ENCODE data around the gene BSN. TPM values are rescaled to one million over a fixed set of nuclear protein-coding genes. Genes with fewer than 3 reads are reported as not detected.

The BSN gene, protein sequence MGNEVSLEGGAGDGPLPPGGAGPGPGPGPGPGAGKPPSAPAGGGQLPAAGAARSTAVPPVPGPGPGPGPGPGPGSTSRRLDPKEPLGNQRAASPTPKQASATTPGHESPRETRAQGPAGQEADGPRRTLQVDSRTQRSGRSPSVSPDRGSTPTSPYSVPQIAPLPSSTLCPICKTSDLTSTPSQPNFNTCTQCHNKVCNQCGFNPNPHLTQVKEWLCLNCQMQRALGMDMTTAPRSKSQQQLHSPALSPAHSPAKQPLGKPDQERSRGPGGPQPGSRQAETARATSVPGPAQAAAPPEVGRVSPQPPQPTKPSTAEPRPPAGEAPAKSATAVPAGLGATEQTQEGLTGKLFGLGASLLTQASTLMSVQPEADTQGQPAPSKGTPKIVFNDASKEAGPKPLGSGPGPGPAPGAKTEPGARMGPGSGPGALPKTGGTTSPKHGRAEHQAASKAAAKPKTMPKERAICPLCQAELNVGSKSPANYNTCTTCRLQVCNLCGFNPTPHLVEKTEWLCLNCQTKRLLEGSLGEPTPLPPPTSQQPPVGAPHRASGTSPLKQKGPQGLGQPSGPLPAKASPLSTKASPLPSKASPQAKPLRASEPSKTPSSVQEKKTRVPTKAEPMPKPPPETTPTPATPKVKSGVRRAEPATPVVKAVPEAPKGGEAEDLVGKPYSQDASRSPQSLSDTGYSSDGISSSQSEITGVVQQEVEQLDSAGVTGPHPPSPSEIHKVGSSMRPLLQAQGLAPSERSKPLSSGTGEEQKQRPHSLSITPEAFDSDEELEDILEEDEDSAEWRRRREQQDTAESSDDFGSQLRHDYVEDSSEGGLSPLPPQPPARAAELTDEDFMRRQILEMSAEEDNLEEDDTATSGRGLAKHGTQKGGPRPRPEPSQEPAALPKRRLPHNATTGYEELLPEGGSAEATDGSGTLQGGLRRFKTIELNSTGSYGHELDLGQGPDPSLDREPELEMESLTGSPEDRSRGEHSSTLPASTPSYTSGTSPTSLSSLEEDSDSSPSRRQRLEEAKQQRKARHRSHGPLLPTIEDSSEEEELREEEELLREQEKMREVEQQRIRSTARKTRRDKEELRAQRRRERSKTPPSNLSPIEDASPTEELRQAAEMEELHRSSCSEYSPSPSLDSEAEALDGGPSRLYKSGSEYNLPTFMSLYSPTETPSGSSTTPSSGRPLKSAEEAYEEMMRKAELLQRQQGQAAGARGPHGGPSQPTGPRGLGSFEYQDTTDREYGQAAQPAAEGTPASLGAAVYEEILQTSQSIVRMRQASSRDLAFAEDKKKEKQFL (N-terminal part only)
- under 1 TPM; 0.11 to 0.19 (median 0.16) TPM for total RNA-seq

DNA sequence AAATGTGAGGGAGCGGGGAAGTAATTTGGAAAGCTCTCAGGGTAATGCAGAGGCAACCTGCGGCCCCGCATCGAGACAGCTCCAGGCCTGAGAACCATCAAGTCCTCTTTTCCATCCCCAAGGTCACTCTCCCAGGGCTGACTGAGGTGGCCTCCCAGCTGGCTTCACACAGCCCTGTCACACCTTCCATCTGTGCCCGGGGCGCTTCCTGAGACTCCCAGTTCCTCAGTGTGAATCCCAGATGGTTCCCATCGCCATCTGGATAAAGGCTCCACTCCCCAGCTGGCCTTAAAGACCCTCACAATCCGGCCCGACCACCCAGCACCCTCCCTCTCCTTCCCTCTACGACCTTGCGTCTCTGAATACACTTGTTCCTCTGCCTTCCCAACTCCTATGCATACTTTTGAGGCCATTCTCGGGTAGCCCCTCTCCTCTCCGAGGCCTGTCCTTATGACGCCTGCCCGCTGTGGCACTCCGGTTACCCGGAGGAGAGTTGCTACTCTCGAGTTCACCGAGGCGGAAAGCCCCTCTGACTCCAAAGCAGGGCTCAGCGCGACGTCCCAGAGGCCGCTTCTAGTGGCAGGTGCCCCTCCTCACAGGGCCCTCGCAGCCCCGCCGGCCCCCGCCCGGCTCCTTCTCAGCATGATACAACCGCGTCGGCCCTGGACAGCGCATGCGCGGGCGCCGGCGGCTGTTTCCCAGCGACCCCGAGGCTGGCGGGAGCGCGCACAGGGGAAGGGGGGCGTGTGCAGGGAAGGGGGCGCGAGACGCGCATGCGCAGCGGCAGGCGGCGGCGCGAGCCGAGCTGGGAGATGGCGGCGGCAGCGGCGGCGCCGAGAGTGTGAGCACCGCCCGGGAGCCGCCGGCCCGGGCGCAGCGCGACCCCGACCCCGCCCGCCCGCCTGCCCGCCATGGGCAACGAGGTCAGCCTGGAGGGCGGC lies at the start of gene BSN:
Gene BSN, plus strand, starts transcription at position 786 of the 941 bp plus-strand sequence. Its CDS starts 126 bp downstream, at position 912.
- intact Hi-C loops (cut with DNase I), result no loop called here
- 17 to 24% methylated on average over 13 to 24 of the region's 76 CpGs for WGBS, 2 donors
- TF ChIP-seq POLR2A (IDR thresholded peaks at IDR 0.05), result no peak
- TF ChIP-seq, protein P1, sequence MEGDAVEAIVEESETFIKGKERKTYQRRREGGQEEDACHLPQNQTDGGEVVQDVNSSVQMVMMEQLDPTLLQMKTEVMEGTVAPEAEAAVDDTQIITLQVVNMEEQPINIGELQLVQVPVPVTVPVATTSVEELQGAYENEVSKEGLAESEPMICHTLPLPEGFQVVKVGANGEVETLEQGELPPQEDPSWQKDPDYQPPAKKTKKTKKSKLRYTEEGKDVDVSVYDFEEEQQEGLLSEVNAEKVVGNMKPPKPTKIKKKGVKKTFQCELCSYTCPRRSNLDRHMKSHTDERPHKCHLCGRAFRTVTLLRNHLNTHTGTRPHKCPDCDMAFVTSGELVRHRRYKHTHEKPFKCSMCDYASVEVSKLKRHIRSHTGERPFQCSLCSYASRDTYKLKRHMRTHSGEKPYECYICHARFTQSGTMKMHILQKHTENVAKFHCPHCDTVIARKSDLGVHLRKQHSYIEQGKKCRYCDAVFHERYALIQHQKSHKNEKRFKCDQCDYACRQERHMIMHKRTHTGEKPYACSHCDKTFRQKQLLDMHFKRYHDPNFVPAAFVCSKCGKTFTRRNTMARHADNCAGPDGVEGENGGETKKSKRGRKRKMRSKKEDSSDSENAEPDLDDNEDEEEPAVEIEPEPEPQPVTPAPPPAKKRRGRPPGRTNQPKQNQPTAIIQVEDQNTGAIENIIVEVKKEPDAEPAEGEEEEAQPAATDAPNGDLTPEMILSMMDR (IDR thresholded peaks at IDR 0.05), result no peak
- Histone ChIP-seq H3K27ac (peak within 1 kb of the TSS; percentile 18 to 70 (median 62)), H3K27me3 (peaks cover 0 to 48% (median 0%) of the 10 kb centered on the region in 4 donors), H3K9me3 (no peaks in the 10 kb centered on the region), H3K36me3 (no peaks in the 10 kb centered on the region), H3K4me3 (peak within 1 kb of the TSS; percentile 39 to 69 (median 58)), H3K4me1 (peaks cover 16 to 20% (median 16%) of the 10 kb centered on the region in 3 donors)
- no peak for DNase-seq

DNA sequence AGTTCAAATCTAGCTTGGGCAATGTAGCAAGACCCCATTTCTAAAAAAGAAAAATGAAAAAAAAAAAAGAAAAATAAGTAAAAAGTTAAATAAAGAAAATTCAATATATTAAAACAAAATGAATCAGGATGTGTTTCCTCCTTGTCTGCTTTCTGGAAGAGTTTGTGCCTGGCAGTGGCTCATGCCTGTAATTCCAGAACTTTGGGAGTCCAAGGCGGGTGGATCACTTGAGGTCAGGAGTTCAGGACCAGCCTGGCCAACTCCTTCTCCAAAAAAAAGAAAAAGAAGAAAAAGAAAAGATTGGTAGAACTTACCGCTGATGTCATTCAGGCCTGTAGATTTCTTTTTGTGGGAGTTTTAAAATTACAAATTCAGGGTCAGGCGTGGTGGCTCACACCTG lies 47.4 kb upstream of the BSN start:
- Histone ChIP-seq H3K36me3 (peaks cover 6 to 19% (median 8%) of the 10 kb centered on the region in 3 donors), H3K9me3 (no peaks in the 10 kb centered on the region), H3K27me3 (no peaks in the 10 kb centered on the region), H3K4me1 (peaks cover 0 to 4% (median 0%) of the 10 kb centered on the region in 3 donors), H3K27ac (no peak overlapping the region), H3K4me3 (no peak overlapping the region)
- DNase-seq, result no peak
- TF ChIP-seq, protein P1 (IDR thresholded peaks at IDR 0.05), result no peak
- no peak for TF ChIP-seq POLR2A (IDR thresholded peaks at IDR 0.05)
- WGBS, 2 donors, result 75 to 90% methylated on average over 3 of the region's 3 CpGs
- intact Hi-C loops (cut with DNase I), result no loop called here

DNA sequence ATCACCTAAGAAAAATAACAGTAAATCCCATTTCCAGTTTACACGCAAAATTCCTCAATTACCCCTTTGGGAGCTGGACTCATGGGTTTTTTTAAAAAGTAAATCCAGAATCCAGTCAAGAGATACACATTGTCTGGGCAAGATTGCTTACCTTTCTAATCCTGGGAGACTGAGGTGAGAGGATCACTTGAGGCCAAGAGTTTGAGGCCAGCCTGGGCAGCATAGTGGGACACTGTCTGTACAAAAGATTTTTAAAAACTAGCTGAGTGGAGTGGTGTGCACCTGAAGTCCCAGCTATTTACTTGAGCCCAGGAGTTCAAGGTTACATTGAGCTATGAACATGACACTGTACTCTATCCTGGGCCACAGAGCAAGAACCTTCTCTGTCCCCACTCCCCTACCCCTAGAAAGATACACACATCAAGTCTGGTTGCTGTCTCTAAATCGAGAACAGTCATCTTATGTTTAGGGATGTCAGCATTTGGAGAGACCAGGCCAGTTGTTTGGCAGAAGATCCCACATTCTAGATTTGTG lies 45.2 kb upstream of the BSN start:
- no peak overlapping the region for H3K4me3 ChIP-seq
- peaks cover 6 to 41% (median 14%) of the 10 kb centered on the region in 3 donors for H3K36me3 ChIP-seq
- WGBS, 2 donors, result 28 to 50% methylated on average over 2 of the region's 2 CpGs
- intact Hi-C loops (cut with DNase I), result no loop called here
- no peak for TF ChIP-seq POLR2A (IDR thresholded peaks at IDR 0.05)
- TF ChIP-seq, protein P1 (IDR thresholded peaks at IDR 0.05), result no peak
- H3K27me3 ChIP-seq, result no peaks in the 10 kb centered on the region
- H3K27ac ChIP-seq, result no peak overlapping the region
- DNase-seq, result no peak
- H3K4me1 ChIP-seq, result peaks cover 0 to 4% (median 0%) of the 10 kb centered on the region in 3 donors
- no peaks in the 10 kb centered on the region for H3K9me3 ChIP-seq

DNA sequence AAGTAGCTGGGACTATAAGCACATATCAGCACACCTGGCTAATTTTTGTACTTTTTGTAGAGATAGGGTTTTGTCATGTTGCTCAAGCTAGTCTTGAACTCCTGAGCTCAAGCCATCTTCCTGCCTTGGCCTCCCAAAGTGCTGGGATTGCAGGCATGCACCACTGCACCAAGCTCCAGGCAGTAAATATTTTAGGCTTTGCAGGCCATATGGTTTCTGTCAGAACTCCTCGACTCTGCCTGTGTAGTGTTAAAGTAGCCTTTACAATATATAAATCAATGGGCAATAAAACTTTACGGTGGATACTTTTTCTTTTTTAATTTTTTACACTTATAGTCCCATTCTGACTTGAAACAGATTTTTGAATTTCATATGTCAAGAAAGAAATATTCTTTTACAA lies 42.6 kb upstream of the BSN start:
- no peak overlapping the region for H3K27ac ChIP-seq
- 85 to 90% methylated on average over 2 of the region's 2 CpGs for WGBS, 2 donors
- no peaks in the 10 kb centered on the region for H3K9me3 ChIP-seq
- DNase-seq, result no peak
- no peaks in the 10 kb centered on the region for H3K27me3 ChIP-seq
- intact Hi-C loops (cut with DNase I), result no loop called here
- H3K36me3 ChIP-seq, result peaks cover 6 to 64% (median 14%) of the 10 kb centered on the region in 3 donors
- H3K4me1 ChIP-seq, result peaks cover 0 to 4% (median 0%) of the 10 kb centered on the region in 3 donors
- H3K4me3 ChIP-seq, result no peak overlapping the region
- TF ChIP-seq, protein P1 (IDR thresholded peaks at IDR 0.05), result no peak
- TF ChIP-seq POLR2A (IDR thresholded peaks at IDR 0.05), result no peak
